ENCODE measurements around the gene DGUOK.
"Not testable (repeated sequence)": the region's sequence is repeated elsewhere in the genome, so short reads cannot be mapped to it uniquely, and the experiment has no call there.

Gene DGUOK

GRCh38 chr2:73926493-73927327 lies at the start of gene DGUOK:
TSS of gene DGUOK (plus strand) at chr2:73926880. CDS start at chr2:73926911, 31 bp downstream.
- peak; percentile 90 to 96 for DNase-seq (ENCODE audit: low read depth in 2 of 2)

GRCh38 chr2:73877071-73877802 lies 49.4 kb upstream of the DGUOK start:
- no peak for DNase-seq (ENCODE audit: low read depth in 2 of 2)

GRCh38 chr2:73877984-73878383 lies 48.7 kb upstream of the DGUOK start:
- DNase-seq (ENCODE audit: low read depth in 2 of 2), result not testable (repeated sequence)

GRCh38 chr2:73885406-73885805 lies 41.3 kb upstream of the DGUOK start:
- DNase-seq (ENCODE audit: low read depth in 2 of 2), result no peak

- peak in 1 of 2 donors; percentile 15 for DNase-seq (ENCODE audit: low read depth in 2 of 2)
Observed at GRCh38 chr2:73886357-73886756, 40.3 kb upstream of the DGUOK start.

- not testable (repeated sequence) for DNase-seq (ENCODE audit: low read depth in 2 of 2)
Observed at GRCh38 chr2:73887596-73888353, 38.9 kb upstream of the DGUOK start.

GRCh38 chr2:73888388-73888787 lies 38.3 kb upstream of the DGUOK start:
- no peak for DNase-seq (ENCODE audit: low read depth in 2 of 2)

GRCh38 chr2:73889206-73889605 lies 37.5 kb upstream of the DGUOK start:
- no peak for DNase-seq (ENCODE audit: low read depth in 2 of 2)

- DNase-seq (ENCODE audit: low read depth in 2 of 2), result no peak
Observed at GRCh38 chr2:73890301-73891092, 36.2 kb upstream of the DGUOK start.

- DNase-seq (ENCODE audit: low read depth in 2 of 2), result no peak
Observed at GRCh38 chr2:73891276-73891901, 35.3 kb upstream of the DGUOK start.

GRCh38 chr2:73892631-73893329 lies 33.9 kb upstream of the DGUOK start, which contains the start of gene ACTG2:
TSS of gene ACTG2 (plus strand) at chr2:73893008. CDS start at chr2:73901312, 8,304 bp downstream.
- DNase-seq (ENCODE audit: low read depth in 2 of 2), result no peak

- no peak for DNase-seq (ENCODE audit: low read depth in 2 of 2)
Observed at GRCh38 chr2:73893764-73894474, 32.8 kb upstream of the DGUOK start.

GRCh38 chr2:73894475-73894850 lies 32.2 kb upstream of the DGUOK start:
- no peak for DNase-seq (ENCODE audit: low read depth in 2 of 2)

GRCh38 chr2:73894877-73895276 lies 31.8 kb upstream of the DGUOK start:
- no peak for DNase-seq (ENCODE audit: low read depth in 2 of 2)

GRCh38 chr2:73895473-73895872 lies 31.2 kb upstream of the DGUOK start:
- no peak for DNase-seq (ENCODE audit: low read depth in 2 of 2)

GRCh38 chr2:73896362-73897239 lies 30.1 kb upstream of the DGUOK start:
- DNase-seq (ENCODE audit: low read depth in 2 of 2), result no peak

- no peak for DNase-seq (ENCODE audit: low read depth in 2 of 2)
Observed at GRCh38 chr2:73897240-73897583, 29.5 kb upstream of the DGUOK start.

GRCh38 chr2:73897934-73898333 lies 28.7 kb upstream of the DGUOK start:
- no peak for DNase-seq (ENCODE audit: low read depth in 2 of 2)
